NCI-H187 (cell line): ENCODE data around the gene USP24.
"Not testable (repeated sequence)": the region's sequence is repeated elsewhere in the genome, so short reads cannot be mapped to it uniquely, and the experiment has no call there.

Source experiments
- DNase-seq, 2 experiments: peaks; one replicate each; lab custom pipeline; 2025; lab: John Stamatoyannopoulos, UW

USP24 gene

GRCh38 chr1:55196433-55197035 lies 18.6 kb downstream of the USP24 start:
- no peak for DNase-seq

- DNase-seq: no peak
Measured at GRCh38 chr1:55195521-55196233, 19.5 kb downstream of the USP24 start.

- no peak for DNase-seq
Measured at GRCh38 chr1:55194851-55195250, 20.3 kb downstream of the USP24 start.

- DNase-seq: no peak
Measured at GRCh38 chr1:55192093-55192492, 23.1 kb downstream of the USP24 start.

GRCh38 chr1:55191219-55191952 lies 23.8 kb downstream of the USP24 start:
- not testable (repeated sequence) for DNase-seq

GRCh38 chr1:55190109-55190508 lies 25.1 kb downstream of the USP24 start:
- no peak for DNase-seq

GRCh38 chr1:55188909-55189308 lies 26.3 kb downstream of the USP24 start:
- no peak for DNase-seq

- no peak for DNase-seq
Measured at GRCh38 chr1:55185832-55186231, 29.3 kb downstream of the USP24 start.

- no peak for DNase-seq
Measured at GRCh38 chr1:55184859-55185258, 30.3 kb downstream of the USP24 start.

- DNase-seq: no peak
Measured at GRCh38 chr1:55181666-55182065, 33.5 kb downstream of the USP24 start.

- DNase-seq: no peak
Measured at GRCh38 chr1:55180075-55180670, 35.0 kb downstream of the USP24 start.

GRCh38 chr1:55179177-55179835 lies 35.9 kb downstream of the USP24 start:
- no peak for DNase-seq

- DNase-seq: no peak
Measured at GRCh38 chr1:55172687-55173086, 42.5 kb downstream of the USP24 start.

GRCh38 chr1:55172272-55172671 lies 42.9 kb downstream of the USP24 start:
- no peak for DNase-seq

- DNase-seq: no peak
Measured at GRCh38 chr1:55171694-55172093, 43.5 kb downstream of the USP24 start.

GRCh38 chr1:55170426-55170825 lies 44.7 kb downstream of the USP24 start:
- DNase-seq: no peak

- DNase-seq: no peak
Measured at GRCh38 chr1:55169126-55169525, 46.0 kb downstream of the USP24 start.

GRCh38 chr1:55168353-55168752 lies 46.8 kb downstream of the USP24 start:
- no peak for DNase-seq

GRCh38 chr1:55167224-55167871 lies 47.8 kb downstream of the USP24 start:
- DNase-seq: no peak

- no peak for DNase-seq
Measured at GRCh38 chr1:55164906-55165305, 50.3 kb downstream of the USP24 start.

GRCh38 chr1:55159571-55159970 lies 55.6 kb downstream of the USP24 start:
- DNase-seq: no peak

GRCh38 chr1:55156608-55157007 lies 58.6 kb downstream of the USP24 start:
- DNase-seq: no peak
